H9 (cell line): ENCODE data around the gene ANKRD52. TPM values are rescaled to one million over a fixed set of nuclear protein-coding genes. Genes with fewer than 3 reads are reported as not detected.

Experiments
- DNase-seq: peaks from one replicate; pipeline ENCODE4 v3.0.0-alpha.2; 2017
- H2AFZ ChIP-seq: one replicate; pipeline ENCODE4 v1.6.1; 2013; ENCODE audit warnings: mild to moderate bottlenecking, low read length, control low read depth, moderate library complexity
- H2AK5ac ChIP-seq: 2 replicates; pipeline ENCODE4 v1.6.1; 2013; ENCODE audit warnings: low read length, control low read depth, mixed read lengths; ENCODE audit not compliant: insufficient read length
- H2BK120ac ChIP-seq: one replicate; pipeline ENCODE4 v1.6.1; 2013; ENCODE audit warnings: low read depth, mild to moderate bottlenecking, low read length, control low read depth, inconsistent platforms; ENCODE audit not compliant: poor library complexity, severe bottlenecking
- H2BK12ac ChIP-seq: 2 replicates; pipeline ENCODE4 v1.6.1; 2013; ENCODE audit warnings: low read length, control low read depth, mixed read lengths, low read depth; ENCODE audit not compliant: insufficient read length
- H2BK15ac ChIP-seq: 2 replicates; pipeline ENCODE4 v1.6.1; 2013; ENCODE audit warnings: low read depth, low read length, control low read depth
- H2BK20ac ChIP-seq: one replicate; pipeline ENCODE4 v1.6.1; 2013; ENCODE audit warnings: low read depth, mild to moderate bottlenecking, low read length, control low read depth, inconsistent platforms; ENCODE audit not compliant: poor library complexity, severe bottlenecking
- H2BK5ac ChIP-seq: 2 replicates; pipeline ENCODE4 v1.6.1; 2013; ENCODE audit warnings: low read length, control low read depth, mixed read lengths; ENCODE audit not compliant: insufficient read length
- H3K14ac ChIP-seq: 2 replicates; pipeline ENCODE4 v1.6.1; 2013; ENCODE audit warnings: low read length, control low read depth; ENCODE audit not compliant: insufficient read depth
- H3K18ac ChIP-seq: 2 replicates; pipeline ENCODE4 v1.6.1; 2013; ENCODE audit warnings: low read depth, mild to moderate bottlenecking, mixed read lengths, low read length, control low read depth; ENCODE audit not compliant: insufficient read length
- H3K23ac ChIP-seq: 2 replicates; pipeline ENCODE4 v1.6.1; 2013; ENCODE audit warnings: low read length, control low read depth, mixed read lengths, low read depth; ENCODE audit not compliant: insufficient read length
- H3K23me2 ChIP-seq: 2 replicates; pipeline ENCODE4 v1.6.1; 2013; ENCODE audit warnings: low read depth, mild to moderate bottlenecking, mixed read lengths, low read length, control low read depth; ENCODE audit not compliant: insufficient read length, poor library complexity, severe bottlenecking
- H3K27ac ChIP-seq: 2 replicates; pipeline ENCODE4 v1.5.1; 2013; ENCODE audit warnings: low read length, control low read depth, mixed read lengths, low read depth; ENCODE audit not compliant: insufficient read length
- H3K27me3 ChIP-seq: 2 replicates; pipeline ENCODE4 v1.6.1; 2013; ENCODE audit warnings: low read length, control low read depth, inconsistent platforms; ENCODE audit not compliant: insufficient read depth
- H3K4ac ChIP-seq: 2 replicates; pipeline ENCODE4 v1.6.1; 2013; ENCODE audit warnings: low read depth, mild to moderate bottlenecking, control low read depth, inconsistent platforms, low read length, moderate library complexity
- H3K4me1 ChIP-seq: 2 replicates; pipeline ENCODE4 v1.6.1; 2013; ENCODE audit warnings: low read length, control low read depth, inconsistent platforms; ENCODE audit not compliant: insufficient read depth
- H3K4me2 ChIP-seq: 2 replicates; pipeline ENCODE4 v1.6.1; 2013; ENCODE audit warnings: low read length, control low read depth, mixed read lengths; ENCODE audit not compliant: insufficient read length, insufficient read depth
- H3K56ac ChIP-seq: 2 replicates; pipeline ENCODE4 v1.6.1; 2013; ENCODE audit warnings: low read depth, mild to moderate bottlenecking, mixed read lengths, low read length, control low read depth; ENCODE audit not compliant: insufficient read length
- H3K79me1 ChIP-seq: 2 replicates; pipeline ENCODE4 v1.6.1; 2013; ENCODE audit warnings: low read depth, mild to moderate bottlenecking, moderate library complexity, low read length, control low read depth, inconsistent platforms; ENCODE audit not compliant: insufficient read depth, poor library complexity, severe bottlenecking
- H3K79me2 ChIP-seq: 2 replicates; pipeline ENCODE4 v1.6.1; 2013; ENCODE audit warnings: low read length, control low read depth, inconsistent platforms; ENCODE audit not compliant: insufficient read depth
- H3K9ac ChIP-seq: 2 replicates; pipeline ENCODE4 v1.6.1; 2013; ENCODE audit warnings: low read length, control low read depth, mixed read lengths; ENCODE audit not compliant: insufficient read length; ENCODE audit errors: extremely low read depth
- H3K9me3 ChIP-seq: one replicate; pipeline ENCODE4 v1.6.1; 2013; ENCODE audit warnings: low read depth, low read length, inconsistent platforms; ENCODE audit not compliant: control insufficient read depth
- H3T11ph ChIP-seq: one replicate; pipeline ENCODE4 v1.6.1; 2013; ENCODE audit warnings: mild to moderate bottlenecking, low read length, control low read depth, inconsistent platforms
- H4K20me1 ChIP-seq: one replicate; pipeline ENCODE4 v1.6.1; 2013; ENCODE audit not compliant: control insufficient read depth, insufficient read length, insufficient read depth
- H4K5ac ChIP-seq: 2 replicates; pipeline ENCODE4 v1.6.1; 2013; ENCODE audit warnings: low read depth, mild to moderate bottlenecking, mixed read lengths, low read length, control low read depth; ENCODE audit not compliant: insufficient read length
- H4K8ac ChIP-seq: replicated peaks from 2 replicates; pipeline ENCODE4 v1.6.1; 2013; ENCODE audit warnings: low read length, control low read depth, mixed read lengths, low read depth; ENCODE audit not compliant: insufficient read length
- H4K91ac ChIP-seq: 2 replicates; pipeline ENCODE4 v1.6.1; 2013; ENCODE audit warnings: low read depth, mild to moderate bottlenecking, moderate library complexity, mixed read lengths, low read length, control low read depth; ENCODE audit not compliant: insufficient read length
- H3K27ac Mint-ChIP-seq, 3 experiments: 2 replicates in 2 of 3; 3 replicates in 1 of 3; pipeline ENCODE4 v1.8.0; 2020 to 2021; ENCODE audit warnings: mixed read lengths in 3 of 3, mild to moderate bottlenecking in 1 of 3, moderate library complexity in 1 of 3
- H3K27me3 Mint-ChIP-seq: 2 replicates; pipeline ENCODE4 v1.8.0; 2021; ENCODE audit warnings: low read depth, mild to moderate bottlenecking, moderate library complexity, mixed read lengths
- H3K36me3 Mint-ChIP-seq, 3 experiments: 2 replicates in 2 of 3; 3 replicates in 1 of 3; pipeline ENCODE4 v1.8.0; 2020 to 2021; ENCODE audit warnings: low read depth in 3 of 3, mixed read lengths in 3 of 3; ENCODE audit not compliant: insufficient read depth in 1 of 3
- H3K4me1 Mint-ChIP-seq, 2 experiments: 2 replicates each; pipeline ENCODE4 v1.8.0; 2020; ENCODE audit warnings: mixed read lengths in 2 of 2
- H3K4me3 Mint-ChIP-seq, 2 experiments: 2 replicates in 1 of 2; 3 replicates in 1 of 2; pipeline ENCODE4 v1.8.0; 2020 to 2021; ENCODE audit warnings: mild to moderate bottlenecking in 2 of 2, mixed read lengths in 2 of 2, moderate library complexity in 1 of 2
- H3K9me3 Mint-ChIP-seq, 2 experiments: 2 replicates in 1 of 2; 3 replicates in 1 of 2; pipeline ENCODE4 v1.8.0; 2020; ENCODE audit warnings: mild to moderate bottlenecking in 2 of 2, mixed read lengths in 2 of 2, moderate library complexity in 1 of 2
- CTCF ChIP-seq: fragments of 200-600 bp; sonication (generic); conservative IDR thresholded peaks from 3 replicates; pipeline ENCODE4 v1.8.0; 2021; ENCODE audit warnings: antibody characterized with exemption, mild to moderate bottlenecking
- WGBS: extraction: QIAGEN DNeasy Blood & Tissue Kit; methylation state at CpG from one replicate; pipeline ENCODE4 v1.1.7; 2013; ENCODE audit warnings: missing lambda C conversion rate, low lambda C conversion rate, mixed read lengths; ENCODE audit not compliant: insufficient read length; ENCODE audit errors: extremely low coverage; 5-methylcytosine and 5-hydroxymethylcytosine counted together
- total RNA-seq: library from RNA; stranded (reverse); gene quantifications from 2 replicates; pipeline ENCODE4 v1.2.1, GENCODE V29; 2021

Gene ANKRD52
- total RNA-seq, 1 experiment from 2014 or later, result 33.4 TPM

DNA sequence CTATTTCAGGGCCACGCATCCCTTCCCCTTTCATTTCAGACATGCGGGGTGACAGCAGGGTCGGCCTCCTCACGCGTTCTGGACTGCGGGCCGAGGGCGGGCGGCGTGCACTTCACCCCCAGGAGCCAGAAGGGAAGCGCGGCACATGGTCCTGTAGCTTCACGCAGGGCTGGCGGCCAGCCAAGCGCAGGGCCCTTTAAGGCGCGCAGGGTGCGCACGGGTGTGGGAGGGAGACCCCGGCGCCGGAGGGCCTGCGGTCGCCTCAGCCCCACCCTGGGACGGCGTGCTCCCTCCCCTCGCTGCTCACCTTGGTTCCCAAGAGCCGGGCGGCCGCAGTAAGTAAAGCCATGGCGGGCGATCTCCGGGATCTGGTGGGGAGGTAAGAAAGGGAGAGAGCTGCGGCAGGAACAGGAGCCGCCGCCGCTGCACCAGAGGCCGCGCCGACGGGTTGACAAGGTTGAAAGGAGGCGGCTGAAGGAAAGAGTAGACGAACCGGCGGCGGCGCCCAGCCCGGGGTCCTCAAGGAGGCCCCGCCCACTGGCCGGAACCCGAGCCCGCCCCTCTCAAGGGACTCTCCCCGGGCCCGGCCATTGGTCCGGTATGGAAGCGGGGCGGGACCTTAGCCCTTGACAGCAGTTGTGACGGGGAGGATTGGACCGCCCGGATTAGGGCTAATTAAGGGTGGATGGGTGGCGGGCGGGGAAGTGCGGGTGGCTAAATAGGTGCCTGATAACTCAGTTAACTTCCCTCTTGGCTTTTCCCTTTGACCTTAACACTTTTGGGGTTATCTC, 41.9 kb upstream of the ANKRD52 start, which contains the start of gene CS:
CS (minus strand) TSS at position 478 of the 791 bp plus-strand sequence; CDS start at position 349, 129 bp downstream.
- Mint-ChIP-seq H3K27me3 (no peaks in the 10 kb centered on the region), H3K4me3 (peak within 1 kb of the TSS; percentile 95 to 96), H3K4me1 (peaks cover 15 to 19% of the 10 kb centered on the region in 2 experiments), H3K36me3 (peaks cover 6 to 43% (median 21%) of the 10 kb centered on the region in 3 experiments), H3K27ac (peak within 1 kb of the TSS; percentile 96 to 99 (median 99)), H3K9me3 (no peaks in the 10 kb centered on the region)
- Histone ChIP-seq H2BK20ac (no peak within 1 kb of the TSS), H2BK120ac (no peak within 1 kb of the TSS), H3T11ph (no peak within 1 kb of the TSS), H3K79me1 (peaks cover 15% of the 10 kb centered on the region), H3K14ac (peak within 1 kb of the TSS; percentile 45), H3K9ac (peak within 1 kb of the TSS; percentile 87), H3K23ac (no peak within 1 kb of the TSS), H3K27me3 (no peaks in the 10 kb centered on the region), H2AK5ac (no peak within 1 kb of the TSS), H3K18ac (peak within 1 kb of the TSS; percentile 63), H3K9me3 (no peaks in the 10 kb centered on the region), H3K4me1 (no peaks in the 10 kb centered on the region; the same call in 1 of the 2 replicates), H3K4me2 (peak within 1 kb of the TSS; percentile 96), H4K5ac (no peak within 1 kb of the TSS), H4K8ac (no peak within 1 kb of the TSS), H4K20me1 (no peaks in the 10 kb centered on the region), H3K79me2 (peaks cover 15% of the 10 kb centered on the region; the same call in 1 of the 2 replicates), H3K56ac (no peak within 1 kb of the TSS), H2BK15ac (no peak within 1 kb of the TSS; the same call in 1 of the 2 replicates), H2BK5ac (peak within 1 kb of the TSS; percentile 24), H3K27ac (peak within 1 kb of the TSS; percentile 35), H3K23me2 (peaks cover 11% of the 10 kb centered on the region), H2AFZ (no peak within 1 kb of the TSS), H4K91ac (no peak within 1 kb of the TSS), H3K4ac (no peak within 1 kb of the TSS), H2BK12ac (no peak within 1 kb of the TSS)
- WGBS, result no CpG with 5 or more reads among the region's 63 CpGs
- TF ChIP-seq CTCF, result no peak
- DNase-seq, result peak; percentile 99
